ENCODE measurements around the gene TSPAN1. TPM values are rescaled to one million over a fixed set of nuclear protein-coding genes. Genes with fewer than 3 reads are reported as not detected.
A peak's percentile ranks its signal among the peaks of the same experiment; 100 is the strongest.

The TSPAN1 gene
- polyA plus RNA-seq, 3 donors = not detected

- Mint-ChIP-seq H3K4me3 (no peak overlapping the region), H3K9me3 (peaks cover 0 to 1% (median 0%) of the 10 kb centered on the region in 7 donors), H3K4me1 (no peaks in the 10 kb centered on the region), H3K27me3 (ENCODE audit: low read depth in 3 of 3) (peaks cover 1 to 4% (median 3%) of the 10 kb centered on the region in 3 donors), H3K27ac (no peak overlapping the region), H3K36me3 (no peaks in the 10 kb centered on the region)
- no peaks in the 10 kb centered on the region for H4K20me1 ChIP-seq (ENCODE audit: insufficient read depth, low read length)
- H3K36me3 ChIP-seq (replicated peaks in 1 of 2; ENCODE audit: control insufficient read depth in 1 of 2, insufficient read depth in 2 of 2, low read length in 2 of 2) = no peaks in the 10 kb centered on the region
- H3K79me2 ChIP-seq (ENCODE audit: insufficient read depth, low read length) = no peaks in the 10 kb centered on the region
- TF ChIP-seq CTCF (IDR thresholded peaks at IDR 0.05) = no peak
- no peak overlapping the region for H3K4me2 ChIP-seq (replicated peaks; ENCODE audit: extremely low read depth, low read length, poor library complexity, severe bottlenecking)
- no peak overlapping the region for H3K27ac ChIP-seq (ENCODE audit: low read depth in 1 of 2, low read length in 2 of 2)
- intact Hi-C loops (cut with micrococcal nuclease) = no loop called here
- no peaks in the 10 kb centered on the region for H3K9me3 ChIP-seq (replicated peaks in 1 of 2; ENCODE audit: control insufficient read depth in 1 of 2, insufficient read depth in 1 of 2, low read length in 2 of 2)
- 96% methylated on average over 6 of the region's 8 CpGs for WGBS (ENCODE audit: insufficient coverage)
- H3K4me1 ChIP-seq (ENCODE audit: control insufficient read depth in 1 of 2, insufficient read depth in 2 of 2, low read length in 2 of 2) = no peaks in the 10 kb centered on the region
- no peak for DNase-seq
- no peak overlapping the region for H2AFZ ChIP-seq (ENCODE audit: insufficient read depth, low read depth, low read length, poor library complexity, severe bottlenecking)
- no peak overlapping the region for H3K4me3 ChIP-seq (replicated peaks in 1 of 3; ENCODE audit: low read depth in 2 of 3, low read length in 3 of 3)
- H3K27me3 ChIP-seq (ENCODE audit: control insufficient read depth in 2 of 2, insufficient read depth in 2 of 2, low read length in 2 of 2) = no peaks in the 10 kb centered on the region
- no peak overlapping the region for H3K9ac ChIP-seq (ENCODE audit: insufficient read depth, low read length, poor library complexity, severe bottlenecking)
These were observed 43.6 kb downstream of the TSPAN1 start for GRCh38 chr1:46218443-46218842.

GRCh38 chr1:46219551-46220520 lies 44.9 kb downstream of the TSPAN1 start:
- H4K20me1 ChIP-seq (ENCODE audit: insufficient read depth, low read length) = no peaks in the 10 kb centered on the region
- peaks cover 0 to 4% (median 1%) of the 10 kb centered on the region in 3 donors for H3K27me3 Mint-ChIP-seq (ENCODE audit: low read depth in 3 of 3)
- TF ChIP-seq CTCF (IDR thresholded peaks at IDR 0.05) = no peak

More at GRCh38 chr1:46219551-46220520, 44.9 kb downstream of the TSPAN1 start:
- peaks cover 0 to 1% (median 0%) of the 10 kb centered on the region in 7 donors for H3K9me3 Mint-ChIP-seq
- no peaks in the 10 kb centered on the region for H3K4me1 ChIP-seq (ENCODE audit: control insufficient read depth in 1 of 2, insufficient read depth in 2 of 2, low read length in 2 of 2)
- H3K27me3 ChIP-seq (ENCODE audit: control insufficient read depth in 2 of 2, insufficient read depth in 2 of 2, low read length in 2 of 2) = no peaks in the 10 kb centered on the region
- H3K4me2 ChIP-seq (replicated peaks; ENCODE audit: extremely low read depth, low read length, poor library complexity, severe bottlenecking) = no peak overlapping the region
- H3K9me3 ChIP-seq (replicated peaks in 1 of 2; ENCODE audit: control insufficient read depth in 1 of 2, insufficient read depth in 1 of 2, low read length in 2 of 2) = no peaks in the 10 kb centered on the region
- no peaks in the 10 kb centered on the region for H3K36me3 ChIP-seq (replicated peaks in 1 of 2; ENCODE audit: control insufficient read depth in 1 of 2, insufficient read depth in 2 of 2, low read length in 2 of 2)
- H3K4me3 ChIP-seq (replicated peaks in 1 of 3; ENCODE audit: low read depth in 2 of 3, low read length in 3 of 3) = no peak overlapping the region
- no peak overlapping the region for H3K27ac ChIP-seq (ENCODE audit: low read depth in 1 of 2, low read length in 2 of 2)
- WGBS (ENCODE audit: insufficient coverage) = 94% methylated on average over 17 of the region's 18 CpGs
- DNase-seq = no peak
- no peak overlapping the region for H2AFZ ChIP-seq (ENCODE audit: insufficient read depth, low read depth, low read length, poor library complexity, severe bottlenecking)
- H3K27ac Mint-ChIP-seq = peak overlapping the region in 1 of 7 donors; percentile 40
- intact Hi-C loops (cut with micrococcal nuclease) = no loop called here
- peaks cover 2% of the 10 kb centered on the region for H3K4me1 Mint-ChIP-seq
- no peak overlapping the region for H3K4me3 Mint-ChIP-seq
- no peak overlapping the region for H3K9ac ChIP-seq (ENCODE audit: insufficient read depth, low read length, poor library complexity, severe bottlenecking)
- no peaks in the 10 kb centered on the region for H3K36me3 Mint-ChIP-seq
- H3K79me2 ChIP-seq (ENCODE audit: insufficient read depth, low read length) = no peaks in the 10 kb centered on the region

Data from CD14-positive monocyte (primary cell).